SKM-1 (cell line): ENCODE data around the gene AGPAT4.

ENCODE experiments used
- DNase-seq: peaks from one replicate; lab custom pipeline; 2025; ENCODE audit not compliant: unreplicated experiment; lab: John Stamatoyannopoulos, UW

The AGPAT4 gene

DNA sequence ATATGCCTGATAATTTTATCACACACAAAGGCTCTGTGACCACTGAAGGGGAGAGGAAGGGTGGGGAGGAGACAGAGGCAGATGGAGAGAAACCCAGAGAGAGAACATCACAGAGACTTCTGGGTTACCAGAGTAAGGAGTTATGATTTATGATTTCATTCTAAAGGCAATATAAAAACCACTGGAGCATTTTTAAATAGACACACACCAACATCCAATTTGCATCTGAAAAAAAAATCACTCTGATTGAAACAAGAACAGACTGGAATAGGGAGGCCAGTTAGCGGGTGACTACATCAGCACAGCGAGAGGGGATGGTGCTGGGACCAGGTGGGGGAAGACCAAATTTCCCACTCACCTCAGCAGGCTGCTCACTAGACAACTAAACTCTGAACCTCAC, 104.8 kb downstream of the AGPAT4 start:
- no peak for DNase-seq

DNA sequence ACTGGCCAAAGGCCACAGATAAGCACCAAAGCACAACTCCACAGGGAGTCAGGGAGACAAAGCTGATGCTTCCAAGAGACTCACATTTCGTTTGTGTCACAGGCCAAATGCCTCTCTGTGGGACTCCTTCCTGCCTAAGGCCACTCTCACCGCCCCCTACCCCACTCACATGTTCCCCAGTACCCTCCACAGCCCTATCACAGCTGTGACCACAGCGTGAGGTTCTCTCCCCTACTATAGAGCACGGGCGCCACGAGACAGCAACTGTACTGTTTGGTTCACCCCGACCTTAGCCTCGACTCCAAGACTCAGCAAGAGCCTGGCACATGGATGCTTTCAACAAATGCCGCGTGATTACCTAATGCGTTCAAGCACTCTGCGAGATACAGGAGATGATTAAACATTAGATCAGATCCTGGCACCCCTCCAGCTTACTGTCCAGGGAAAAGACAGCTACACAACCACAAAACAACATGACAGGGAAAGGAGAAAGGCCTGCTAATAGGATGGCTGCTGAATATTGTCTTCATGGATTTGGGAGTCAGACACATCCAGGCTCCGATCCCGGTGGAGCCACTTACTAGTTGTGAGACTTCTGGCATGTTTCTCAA, 105.5 kb downstream of the AGPAT4 start:
- DNase-seq = no peak

DNA sequence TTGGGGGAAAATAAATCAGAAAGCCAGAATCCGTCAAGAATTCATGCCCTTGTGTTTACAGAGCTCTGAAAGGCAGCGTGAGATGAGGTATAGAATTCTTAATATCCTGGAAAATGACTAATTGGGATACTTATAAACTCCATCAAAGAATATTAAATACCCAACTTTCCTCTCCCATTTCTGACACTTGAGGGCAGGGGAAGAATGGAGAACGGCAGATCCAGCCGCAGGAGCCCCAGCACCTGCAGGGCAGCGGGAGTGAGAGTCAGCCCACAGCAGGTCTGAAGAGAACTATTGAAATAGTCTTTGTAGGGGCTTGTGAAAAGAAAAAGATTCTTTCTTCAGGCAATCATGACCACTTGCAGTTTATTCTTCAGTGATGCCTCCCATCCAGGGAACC, 107.2 kb downstream of the AGPAT4 start:
- no peak for DNase-seq

DNA sequence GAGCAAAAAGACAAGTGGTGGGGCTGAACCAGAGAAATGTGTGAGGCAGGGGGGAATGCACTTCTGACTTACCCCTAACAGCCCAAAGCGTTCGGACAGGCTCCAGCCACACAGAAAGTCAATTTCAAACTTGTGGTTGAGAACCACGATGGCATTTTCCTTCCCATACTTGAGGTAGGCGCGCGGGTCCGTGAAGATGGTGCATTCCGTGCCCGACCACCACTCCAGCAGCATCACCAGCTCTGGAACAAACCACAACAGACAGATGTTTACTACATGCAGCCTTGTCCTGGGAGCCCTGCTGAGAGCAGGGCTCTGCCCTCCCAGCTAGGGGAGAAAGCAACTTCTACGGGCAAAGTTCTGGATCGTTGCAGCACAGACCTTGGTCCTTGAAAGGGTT, 107.7 kb downstream of the AGPAT4 start:
- no peak for DNase-seq

DNA sequence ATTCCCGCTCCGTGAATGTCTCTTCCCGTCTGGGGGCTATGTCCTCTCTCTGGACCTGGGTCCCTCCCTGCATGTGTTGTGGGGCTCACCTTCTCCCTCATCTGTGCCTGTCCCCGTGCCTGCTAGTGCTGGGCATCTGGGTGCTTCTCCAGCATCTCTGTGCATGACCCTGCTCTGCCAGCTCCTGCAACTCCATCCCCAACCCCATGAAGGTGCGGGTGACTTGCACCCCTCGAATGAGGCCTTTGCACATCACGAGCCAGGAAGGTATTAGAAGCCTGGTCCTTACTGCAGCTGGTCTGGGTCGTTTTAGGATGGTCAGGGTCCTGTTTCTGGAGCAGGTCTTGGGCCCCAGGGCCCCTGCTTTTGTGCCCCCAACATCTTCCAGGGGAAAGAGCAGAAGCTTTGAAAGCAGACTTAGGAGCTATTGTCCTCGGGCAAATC, 109.7 kb downstream of the AGPAT4 start:
- no peak for DNase-seq

DNA sequence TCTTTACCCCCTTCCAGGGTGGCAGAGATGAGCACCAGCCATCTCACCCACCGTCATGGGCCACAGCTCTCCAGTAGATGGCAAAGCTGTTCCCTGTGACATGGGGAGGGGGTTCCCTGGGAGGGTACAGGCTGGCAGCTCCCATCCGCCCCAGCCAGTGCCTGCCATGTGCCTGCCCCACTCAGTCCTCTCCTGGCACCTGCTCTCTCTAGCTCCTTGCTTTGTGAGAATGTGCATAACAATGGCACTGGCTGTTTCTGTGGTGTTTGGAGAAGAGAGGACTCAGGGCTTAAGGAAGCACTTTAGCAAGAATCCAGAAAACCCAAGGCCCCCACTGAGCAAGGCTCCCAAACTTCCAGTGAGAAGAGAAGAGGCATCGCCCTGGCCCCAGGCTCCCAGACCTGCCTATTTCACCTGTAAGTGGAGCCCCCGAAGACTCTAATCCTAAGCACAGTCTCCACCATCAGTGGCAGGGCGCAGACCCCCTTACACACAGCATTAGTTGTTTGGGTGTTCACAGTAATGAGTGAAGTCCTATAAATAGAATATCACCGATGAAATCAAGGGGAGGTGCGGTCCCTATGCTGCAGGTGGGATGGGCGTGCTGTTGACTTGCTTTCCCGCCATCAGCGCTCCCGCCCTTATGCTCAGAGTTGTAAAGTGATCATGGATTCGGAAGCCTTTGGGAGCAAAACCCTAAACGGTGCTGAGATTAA, 110.2 kb downstream of the AGPAT4 start:
- DNase-seq = no peak

DNA sequence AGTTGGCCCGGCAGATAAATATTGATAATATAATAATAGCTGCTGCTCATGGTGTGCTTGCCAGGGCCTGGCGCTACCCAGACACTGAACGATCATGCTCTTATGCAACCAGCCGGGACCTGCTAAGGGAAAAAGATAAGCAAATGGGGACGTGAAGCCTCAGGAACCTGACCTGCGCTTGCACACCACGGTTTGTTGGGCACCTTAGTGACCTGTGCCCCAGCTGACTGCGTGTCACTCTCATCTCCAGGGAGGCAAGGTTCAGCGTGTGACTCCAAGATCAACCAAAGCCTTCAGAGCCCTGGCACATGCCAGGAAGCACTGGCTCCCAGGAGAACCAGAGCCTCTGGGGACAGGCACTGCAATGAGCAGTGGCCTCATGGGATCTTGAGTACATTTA, 111.1 kb downstream of the AGPAT4 start:
- no peak for DNase-seq

DNA sequence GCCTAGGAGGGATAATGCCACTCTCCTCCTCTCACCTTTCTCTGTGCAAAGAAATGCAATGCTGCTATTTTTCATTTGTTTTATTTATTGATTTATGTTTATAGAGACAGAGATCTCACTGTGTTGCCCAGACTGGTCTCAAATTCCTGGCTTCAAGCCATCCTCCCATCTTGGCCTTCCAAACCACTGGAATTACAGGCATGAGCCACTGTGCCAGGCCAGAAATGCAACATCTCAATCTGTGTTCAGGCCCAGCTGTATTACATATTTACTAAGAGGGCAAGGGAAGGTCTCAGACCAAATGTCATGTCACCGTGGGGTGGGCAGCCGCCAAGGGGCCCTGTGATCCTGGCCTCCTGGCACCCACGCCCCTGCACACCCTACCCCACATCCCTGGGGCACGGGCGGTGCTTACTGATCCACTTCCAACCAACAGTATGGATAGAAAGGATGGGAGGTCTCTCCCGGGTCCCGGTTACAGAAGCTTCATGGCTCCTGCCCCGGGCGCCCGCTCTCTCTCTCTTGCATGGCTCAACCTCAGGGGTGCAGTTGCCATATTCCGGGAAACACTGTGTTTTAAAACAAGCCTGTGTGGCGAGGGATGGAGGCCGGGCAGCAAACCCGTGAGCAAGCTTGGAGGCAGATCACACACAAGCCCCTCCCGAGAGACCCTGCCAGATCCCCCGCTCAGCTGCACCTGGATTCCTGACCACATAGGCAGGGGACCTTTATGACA, 111.8 kb downstream of the AGPAT4 start:
- no peak for DNase-seq

DNA sequence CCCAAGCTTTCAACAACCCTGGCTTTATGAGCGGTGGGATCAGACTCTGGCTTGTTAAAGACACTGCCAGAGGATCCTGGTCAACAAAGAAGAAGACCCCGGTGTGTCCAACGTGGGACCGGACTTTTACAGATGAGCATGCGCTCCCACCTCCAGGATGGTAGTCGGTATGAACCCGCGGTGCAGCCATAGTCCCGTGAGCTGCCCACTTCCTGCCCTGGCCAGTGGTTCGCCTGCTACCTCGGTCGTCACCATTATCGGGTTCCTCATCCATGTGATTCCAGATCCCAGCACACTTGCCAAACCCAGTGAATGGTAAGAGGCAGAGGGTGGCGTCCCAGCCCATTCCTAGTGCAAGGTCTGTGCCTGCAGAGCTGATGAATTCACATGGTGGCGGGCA, 112.7 kb downstream of the AGPAT4 start:
- no peak for DNase-seq

DNA sequence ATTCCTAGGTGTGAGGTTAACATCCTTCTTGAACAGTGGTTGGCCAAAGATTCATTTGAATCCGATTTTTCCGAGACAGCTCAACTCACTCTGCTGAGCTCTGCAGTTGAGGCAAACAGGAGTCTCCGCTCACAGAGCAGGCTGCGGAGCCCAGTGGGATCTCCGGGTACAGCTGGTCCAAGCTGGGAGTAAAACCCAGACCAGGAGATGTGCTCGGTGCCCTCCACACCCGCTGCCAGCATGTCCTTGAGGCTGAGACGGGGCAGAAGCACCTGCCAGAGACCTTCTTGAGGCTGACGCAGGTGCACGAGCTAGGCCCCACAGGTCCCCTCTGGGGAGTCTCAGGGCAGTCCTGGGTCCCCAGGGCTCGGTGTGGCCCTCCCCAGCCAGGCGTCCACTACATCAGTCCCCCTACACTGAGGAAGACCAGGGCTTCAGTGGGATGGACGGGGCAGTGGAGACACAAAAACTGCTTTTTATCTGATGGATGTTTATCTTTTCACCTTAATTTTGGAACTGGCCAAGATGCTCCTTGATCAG, 119.0 kb downstream of the AGPAT4 start:
- no peak for DNase-seq

DNA sequence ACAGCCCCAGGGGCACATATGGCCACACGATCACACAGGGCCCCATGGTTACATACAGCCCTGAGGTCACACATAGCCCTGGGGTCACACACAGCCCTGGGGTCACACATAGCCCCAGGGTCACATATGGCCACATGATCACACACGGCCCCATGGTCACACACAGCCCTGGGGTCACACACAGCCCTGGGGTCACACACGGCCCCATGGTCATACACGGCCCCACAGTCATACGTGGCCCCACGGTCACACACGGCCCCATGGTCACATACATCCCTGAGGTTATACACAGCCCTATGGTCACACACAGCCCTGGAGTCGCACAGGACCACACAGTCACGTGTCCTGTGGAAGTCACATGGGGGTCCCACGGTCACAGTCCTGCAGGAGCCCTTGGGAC, 120.1 kb downstream of the AGPAT4 start:
- DNase-seq = no peak

DNA sequence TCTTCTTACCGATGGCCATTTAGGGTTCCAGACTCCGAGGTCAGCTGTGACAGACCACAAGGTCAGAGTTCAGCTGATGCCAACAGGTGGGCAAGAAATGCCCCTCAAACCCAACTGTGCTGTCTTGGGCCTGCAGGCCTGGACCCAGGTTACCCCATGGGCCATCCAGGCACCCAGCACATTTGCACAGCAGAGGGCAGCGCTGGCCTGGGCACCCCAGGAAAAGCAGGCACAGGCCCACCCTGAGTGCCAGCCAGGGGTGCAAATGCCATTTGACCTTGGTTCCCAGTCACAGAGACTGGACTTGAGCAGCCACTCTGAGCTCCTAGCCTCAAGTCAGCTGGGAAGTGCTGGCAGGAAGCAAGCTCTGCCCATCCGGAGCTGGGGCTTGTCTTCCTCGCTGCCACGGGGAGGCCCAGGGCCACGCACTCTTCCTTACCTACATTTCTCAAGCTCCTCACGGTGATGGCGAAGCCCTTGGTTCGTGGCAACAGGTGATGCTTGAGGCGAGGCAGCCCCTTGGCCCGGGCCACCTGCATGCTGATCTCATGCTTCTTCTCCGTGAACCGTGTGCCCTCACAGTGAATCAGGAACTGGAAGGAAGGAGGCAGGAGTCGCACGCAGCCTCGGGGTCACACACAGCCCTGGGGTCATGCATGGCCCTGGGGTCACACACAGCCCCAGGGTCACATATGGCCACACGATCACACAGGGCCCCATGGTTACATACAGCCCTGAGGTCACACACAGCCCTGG, 120.8 kb downstream of the AGPAT4 start:
- no peak for DNase-seq

DNA sequence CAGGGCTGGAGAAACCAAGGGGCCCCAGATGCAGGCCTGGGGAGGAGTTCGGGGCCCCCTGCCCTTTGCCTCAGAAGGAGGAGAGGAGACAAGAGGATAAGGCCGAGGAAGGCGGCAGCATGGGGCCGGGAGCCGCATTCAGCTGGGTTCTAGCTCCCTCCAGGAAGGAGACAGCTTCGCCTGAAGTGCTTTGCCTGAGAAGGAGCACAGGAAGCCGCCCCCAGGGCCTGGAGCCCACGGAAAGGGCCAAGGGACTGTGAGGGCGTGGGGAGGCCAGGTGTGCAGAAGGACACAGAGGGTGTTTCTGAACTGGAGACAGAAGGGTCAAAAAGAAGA, 121.4 kb downstream of the AGPAT4 start:
- DNase-seq = no peak

DNA sequence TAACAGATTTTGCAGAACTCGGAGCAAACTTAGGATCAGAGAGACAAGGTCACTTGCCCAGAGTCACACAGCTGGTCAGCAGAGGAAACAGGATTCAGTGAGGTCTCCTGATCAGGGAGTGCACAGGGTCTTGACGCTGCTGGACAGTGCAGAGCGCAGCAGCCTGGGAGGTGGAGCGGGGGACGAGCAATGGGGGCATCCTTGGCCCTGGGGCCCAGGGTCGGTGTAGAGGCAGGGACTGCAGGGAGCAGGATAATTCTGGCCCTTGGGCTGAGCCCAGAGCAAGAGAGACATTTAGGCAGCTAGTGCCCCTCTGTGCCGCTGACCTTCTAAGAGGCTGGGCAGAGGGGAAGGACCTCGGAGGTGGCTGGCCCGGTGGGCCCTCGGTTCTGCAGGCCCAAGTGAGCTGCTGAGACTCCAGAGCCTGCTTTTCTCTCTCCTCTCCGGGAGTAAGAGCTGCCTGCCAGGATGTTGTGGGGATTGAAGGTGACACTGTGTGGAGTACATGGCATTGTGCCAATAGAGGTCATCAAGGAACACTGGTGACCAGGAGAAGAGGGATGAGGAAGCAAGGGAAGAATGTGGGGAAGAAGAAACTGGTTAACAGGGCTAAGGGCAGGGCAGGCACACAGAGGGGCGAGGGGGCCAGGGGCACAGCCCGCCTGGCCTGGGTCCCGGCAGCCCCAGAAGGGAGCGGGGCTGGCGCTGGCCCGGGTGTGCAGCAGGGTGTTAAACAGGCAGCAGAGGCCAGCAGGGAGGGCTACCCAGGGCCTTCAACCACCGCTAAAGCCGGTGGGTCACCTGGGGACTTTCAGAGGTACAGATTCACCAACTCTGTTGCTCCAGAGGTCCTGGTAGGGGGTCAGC, 122.0 kb downstream of the AGPAT4 start:
- DNase-seq = no peak

DNA sequence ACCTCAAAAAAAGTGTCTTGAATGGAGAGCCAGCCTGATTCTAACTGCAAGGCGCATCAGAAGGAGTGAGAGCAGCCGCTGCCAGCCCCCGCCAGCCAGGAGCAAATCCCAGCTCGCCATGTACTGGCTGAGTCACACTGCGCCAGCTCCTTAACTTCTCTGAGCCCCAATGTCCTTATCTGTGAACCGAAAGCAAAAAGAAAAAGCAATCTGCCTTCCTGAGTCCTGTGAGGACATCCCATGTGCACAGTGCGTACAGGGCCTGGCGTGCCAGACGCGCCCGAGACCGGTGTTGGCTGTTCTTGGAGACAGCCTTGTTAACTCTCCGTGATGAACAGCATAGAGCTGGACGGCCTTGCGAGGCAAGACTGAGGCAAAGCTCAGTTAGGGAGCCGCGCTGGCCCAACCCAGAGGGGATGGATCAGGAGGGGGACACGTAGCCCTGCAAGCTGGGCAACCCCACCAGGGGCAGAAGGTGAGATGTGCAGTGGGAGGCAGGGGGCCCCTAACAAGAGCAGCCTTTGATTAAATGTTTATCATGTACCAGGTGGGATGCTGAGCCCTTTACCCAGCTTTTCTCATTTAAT, 122.7 kb downstream of the AGPAT4 start:
- no peak for DNase-seq

DNA sequence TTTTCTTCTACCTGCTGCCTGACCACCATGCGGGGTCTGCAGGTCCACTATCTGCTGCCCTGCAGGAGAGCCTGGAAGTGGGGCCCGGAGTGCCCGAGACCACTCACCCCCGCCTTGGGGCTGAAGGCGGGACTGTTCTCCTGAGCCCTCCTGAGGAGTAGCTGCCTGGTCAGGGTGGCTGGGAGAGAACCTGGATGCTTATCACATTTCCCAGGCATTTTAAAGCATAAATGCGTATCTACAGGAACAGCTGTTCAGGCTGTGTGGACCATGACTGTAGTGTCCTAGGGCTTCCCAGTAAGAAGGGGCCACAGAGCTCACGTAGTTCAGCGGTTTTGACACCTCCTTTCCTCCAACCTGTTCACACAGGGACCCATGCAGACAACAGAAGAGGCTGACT, 123.3 kb downstream of the AGPAT4 start:
- DNase-seq = no peak

DNA sequence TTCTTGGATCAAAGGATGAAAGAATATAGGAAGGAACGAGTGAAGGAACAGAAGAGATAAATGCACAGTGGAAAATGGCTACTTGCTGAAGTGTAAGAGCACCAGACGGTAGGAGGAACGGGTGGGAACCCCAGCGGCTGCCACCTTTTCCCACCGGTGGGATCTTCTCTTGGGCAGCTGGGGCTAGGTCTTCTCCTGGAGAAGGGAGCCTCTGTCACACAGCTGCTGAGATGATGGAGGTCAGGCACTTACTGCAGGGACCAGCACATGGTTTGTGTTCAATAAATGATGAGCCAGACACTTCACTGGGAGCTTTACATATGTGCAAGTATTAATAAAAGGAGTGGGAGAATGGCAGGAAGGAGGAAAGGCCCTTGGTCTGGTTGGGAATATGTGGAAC, 123.7 kb downstream of the AGPAT4 start:
- DNase-seq = no peak

DNA sequence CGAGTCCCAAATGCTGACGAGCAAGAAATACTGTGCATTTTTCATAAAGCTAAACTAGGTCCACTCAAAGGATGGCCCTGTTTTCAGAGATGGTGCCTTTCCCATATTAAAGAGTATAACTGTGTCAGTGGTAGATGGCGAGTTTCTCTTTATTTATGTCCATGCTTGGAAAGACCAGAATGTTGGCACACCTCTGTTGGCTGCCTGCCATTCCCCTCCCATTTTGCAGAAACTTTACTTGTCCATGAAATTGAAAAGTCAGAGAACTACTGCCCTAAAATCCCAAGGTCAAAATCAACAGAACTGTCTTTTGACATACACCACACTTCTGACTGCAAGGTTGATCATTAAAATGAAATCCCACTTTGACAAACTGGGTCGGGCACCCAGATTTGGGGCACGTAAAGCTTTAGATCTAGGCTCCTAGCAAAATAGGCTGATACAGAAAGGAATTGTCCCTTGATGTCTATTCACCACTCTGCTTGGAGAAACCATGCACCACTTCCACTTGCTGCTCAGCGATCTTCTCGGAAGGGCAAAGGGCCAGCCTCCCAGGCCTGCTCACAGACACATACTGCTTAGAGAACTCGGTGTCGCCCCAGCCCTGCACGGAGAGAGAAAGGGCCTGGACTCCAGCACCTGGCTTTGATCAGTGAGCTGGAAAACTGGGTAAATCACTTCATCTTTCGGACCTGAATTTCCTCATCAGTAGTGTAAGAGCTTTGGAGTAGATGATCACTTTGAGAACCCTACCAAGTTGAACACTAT, 130.0 kb downstream of the AGPAT4 start:
- no peak for DNase-seq

DNA sequence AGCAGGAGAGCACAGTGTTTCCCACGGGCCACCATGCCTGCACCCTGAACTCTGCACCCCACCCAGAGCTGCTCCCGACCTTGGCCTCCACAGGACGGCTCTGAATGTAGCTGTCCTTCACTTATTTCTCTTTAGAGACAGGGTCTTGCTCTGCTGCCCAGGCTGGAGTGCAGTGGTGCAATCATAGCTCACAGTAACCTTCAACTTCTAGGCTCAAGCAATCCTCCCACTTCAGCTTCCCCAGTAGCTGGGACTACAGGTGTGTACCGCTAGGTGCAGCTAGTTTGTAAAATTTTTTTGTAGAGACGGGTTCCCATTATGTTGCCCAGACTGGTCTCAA, 130.9 kb downstream of the AGPAT4 start:
- DNase-seq = no peak

DNA sequence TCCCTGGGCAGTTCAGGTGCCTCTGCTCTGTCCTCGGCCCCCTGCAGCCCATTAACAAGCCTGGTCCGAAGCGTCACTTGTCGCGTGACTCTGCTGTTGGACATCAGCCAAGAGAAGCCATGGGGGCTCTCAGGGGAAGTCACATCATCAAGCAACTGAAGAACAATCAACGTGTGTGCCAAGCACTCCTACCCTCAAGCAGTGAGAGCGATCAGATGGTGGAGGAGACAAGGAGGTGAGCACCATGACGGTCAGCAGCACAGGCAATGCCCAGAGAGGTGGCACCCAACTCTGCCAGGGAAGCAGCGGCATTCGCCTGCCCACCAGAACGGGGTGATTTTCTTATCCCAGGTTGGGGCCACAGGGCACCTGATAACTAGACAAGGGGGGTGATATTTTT, 132.7 kb downstream of the AGPAT4 start:
- DNase-seq = no peak
